Spleen (tissue), 7 donors: ENCODE results near the gene PTGS1.

ENCODE experiments used
- CTCF ChIP-seq, 11 experiments: fragments of 200-600 bp in 7 of 11; fragments of 450-650 bp in 4 of 11; sonication (generic) in 4 of 11; IDR thresholded peaks in 8 of 11; conservative IDR thresholded peaks in 3 of 11; 1 replicate in 7 of 11; 2 replicates in 4 of 11; pipeline versions ENCODE4 v1.4.0 to v1.8.0; 2016 to 2021; ENCODE audit warnings: antibody characterized with exemption in 11 of 11, inconsistent platforms in 4 of 11, mild to moderate bottlenecking in 1 of 11
- POLR2A ChIP-seq, 3 donors: fragments of 450-650 bp; IDR thresholded peaks; one replicate each; pipeline ENCODE4 v1.5.1; 2017; ENCODE audit warnings: antibody characterized with exemption in 3 of 3, mild to moderate bottlenecking in 1 of 3
- POLR2AphosphoS5 ChIP-seq, 3 donors: sonication (generic); formaldehyde crosslinking; IDR thresholded peaks; one replicate each; pipeline ENCODE4 v1.5.1; 2017; ENCODE audit warnings: antibody characterized with exemption in 3 of 3
- donor health status: DM: no; HTN: no; CAD: no; lungs with moderate emphysema.
- donor health status: DM: no; HTN: no; CAD: no.
- donor health status: DM: no; HTN: no; CAD: no.

GRCh38 chr9:122396614-122397148 is 25.9 kb downstream of the PTGS1 start:
- no peak for TF ChIP-seq CTCF (IDR thresholded peaks at IDR 0.05 in 8 of 11, conservative IDR thresholded peaks at IDR 0.05 in 3 of 11)
- TF ChIP-seq POLR2AphosphoS5 (IDR thresholded peaks at IDR 0.05), result no peak
- no peak for TF ChIP-seq POLR2A (IDR thresholded peaks at IDR 0.05)
